ENCODE data around the gene ZNF275. TPM values are rescaled to one million over a fixed set of nuclear protein-coding genes. Genes with fewer than 3 reads are reported as not detected.

ZNF275 gene
- total and polyA plus RNA-seq, 2 of the 8 experiments (the other 6 are each of a cell fraction or from before 2014, with no cell fraction given), result 8.2 to 9.1 TPM

DNA sequence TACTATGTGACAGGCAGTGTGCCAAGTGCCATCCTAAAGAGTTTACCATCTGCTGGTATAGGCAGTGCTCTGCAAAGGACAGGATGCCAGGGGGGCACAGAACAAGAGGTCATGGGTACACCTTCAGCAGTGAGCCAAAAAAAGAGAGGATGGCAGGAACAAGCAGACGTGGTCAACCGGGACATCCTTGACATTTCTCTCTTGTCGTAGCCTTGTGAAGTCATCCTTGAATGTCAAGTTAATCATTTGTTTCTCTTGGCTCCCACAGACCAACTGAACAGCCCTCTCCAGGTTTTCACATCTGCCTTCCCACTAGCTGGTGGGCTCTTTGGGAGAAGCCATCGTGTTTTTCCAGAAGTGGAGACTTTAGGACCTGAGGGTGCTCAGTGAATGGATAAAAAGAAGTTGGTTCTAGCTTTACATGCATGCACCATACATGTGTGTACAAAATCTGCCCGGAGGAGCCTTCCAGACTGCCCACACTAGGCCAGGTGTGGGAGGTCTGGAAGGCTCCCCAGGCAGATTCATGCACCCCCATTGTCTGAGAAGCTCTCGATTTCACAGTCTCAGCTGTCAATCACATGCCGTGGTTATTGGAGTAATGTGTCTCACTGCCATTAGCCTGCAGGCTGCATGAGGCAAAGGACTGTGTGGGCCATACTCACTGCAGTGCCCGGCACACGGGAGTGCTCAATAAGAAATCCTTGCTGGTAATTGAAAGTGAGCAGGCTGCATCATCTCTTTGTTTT, 28.8 kb upstream of the ZNF275 start (continued):
- TF ChIP-seq, protein P1, sequence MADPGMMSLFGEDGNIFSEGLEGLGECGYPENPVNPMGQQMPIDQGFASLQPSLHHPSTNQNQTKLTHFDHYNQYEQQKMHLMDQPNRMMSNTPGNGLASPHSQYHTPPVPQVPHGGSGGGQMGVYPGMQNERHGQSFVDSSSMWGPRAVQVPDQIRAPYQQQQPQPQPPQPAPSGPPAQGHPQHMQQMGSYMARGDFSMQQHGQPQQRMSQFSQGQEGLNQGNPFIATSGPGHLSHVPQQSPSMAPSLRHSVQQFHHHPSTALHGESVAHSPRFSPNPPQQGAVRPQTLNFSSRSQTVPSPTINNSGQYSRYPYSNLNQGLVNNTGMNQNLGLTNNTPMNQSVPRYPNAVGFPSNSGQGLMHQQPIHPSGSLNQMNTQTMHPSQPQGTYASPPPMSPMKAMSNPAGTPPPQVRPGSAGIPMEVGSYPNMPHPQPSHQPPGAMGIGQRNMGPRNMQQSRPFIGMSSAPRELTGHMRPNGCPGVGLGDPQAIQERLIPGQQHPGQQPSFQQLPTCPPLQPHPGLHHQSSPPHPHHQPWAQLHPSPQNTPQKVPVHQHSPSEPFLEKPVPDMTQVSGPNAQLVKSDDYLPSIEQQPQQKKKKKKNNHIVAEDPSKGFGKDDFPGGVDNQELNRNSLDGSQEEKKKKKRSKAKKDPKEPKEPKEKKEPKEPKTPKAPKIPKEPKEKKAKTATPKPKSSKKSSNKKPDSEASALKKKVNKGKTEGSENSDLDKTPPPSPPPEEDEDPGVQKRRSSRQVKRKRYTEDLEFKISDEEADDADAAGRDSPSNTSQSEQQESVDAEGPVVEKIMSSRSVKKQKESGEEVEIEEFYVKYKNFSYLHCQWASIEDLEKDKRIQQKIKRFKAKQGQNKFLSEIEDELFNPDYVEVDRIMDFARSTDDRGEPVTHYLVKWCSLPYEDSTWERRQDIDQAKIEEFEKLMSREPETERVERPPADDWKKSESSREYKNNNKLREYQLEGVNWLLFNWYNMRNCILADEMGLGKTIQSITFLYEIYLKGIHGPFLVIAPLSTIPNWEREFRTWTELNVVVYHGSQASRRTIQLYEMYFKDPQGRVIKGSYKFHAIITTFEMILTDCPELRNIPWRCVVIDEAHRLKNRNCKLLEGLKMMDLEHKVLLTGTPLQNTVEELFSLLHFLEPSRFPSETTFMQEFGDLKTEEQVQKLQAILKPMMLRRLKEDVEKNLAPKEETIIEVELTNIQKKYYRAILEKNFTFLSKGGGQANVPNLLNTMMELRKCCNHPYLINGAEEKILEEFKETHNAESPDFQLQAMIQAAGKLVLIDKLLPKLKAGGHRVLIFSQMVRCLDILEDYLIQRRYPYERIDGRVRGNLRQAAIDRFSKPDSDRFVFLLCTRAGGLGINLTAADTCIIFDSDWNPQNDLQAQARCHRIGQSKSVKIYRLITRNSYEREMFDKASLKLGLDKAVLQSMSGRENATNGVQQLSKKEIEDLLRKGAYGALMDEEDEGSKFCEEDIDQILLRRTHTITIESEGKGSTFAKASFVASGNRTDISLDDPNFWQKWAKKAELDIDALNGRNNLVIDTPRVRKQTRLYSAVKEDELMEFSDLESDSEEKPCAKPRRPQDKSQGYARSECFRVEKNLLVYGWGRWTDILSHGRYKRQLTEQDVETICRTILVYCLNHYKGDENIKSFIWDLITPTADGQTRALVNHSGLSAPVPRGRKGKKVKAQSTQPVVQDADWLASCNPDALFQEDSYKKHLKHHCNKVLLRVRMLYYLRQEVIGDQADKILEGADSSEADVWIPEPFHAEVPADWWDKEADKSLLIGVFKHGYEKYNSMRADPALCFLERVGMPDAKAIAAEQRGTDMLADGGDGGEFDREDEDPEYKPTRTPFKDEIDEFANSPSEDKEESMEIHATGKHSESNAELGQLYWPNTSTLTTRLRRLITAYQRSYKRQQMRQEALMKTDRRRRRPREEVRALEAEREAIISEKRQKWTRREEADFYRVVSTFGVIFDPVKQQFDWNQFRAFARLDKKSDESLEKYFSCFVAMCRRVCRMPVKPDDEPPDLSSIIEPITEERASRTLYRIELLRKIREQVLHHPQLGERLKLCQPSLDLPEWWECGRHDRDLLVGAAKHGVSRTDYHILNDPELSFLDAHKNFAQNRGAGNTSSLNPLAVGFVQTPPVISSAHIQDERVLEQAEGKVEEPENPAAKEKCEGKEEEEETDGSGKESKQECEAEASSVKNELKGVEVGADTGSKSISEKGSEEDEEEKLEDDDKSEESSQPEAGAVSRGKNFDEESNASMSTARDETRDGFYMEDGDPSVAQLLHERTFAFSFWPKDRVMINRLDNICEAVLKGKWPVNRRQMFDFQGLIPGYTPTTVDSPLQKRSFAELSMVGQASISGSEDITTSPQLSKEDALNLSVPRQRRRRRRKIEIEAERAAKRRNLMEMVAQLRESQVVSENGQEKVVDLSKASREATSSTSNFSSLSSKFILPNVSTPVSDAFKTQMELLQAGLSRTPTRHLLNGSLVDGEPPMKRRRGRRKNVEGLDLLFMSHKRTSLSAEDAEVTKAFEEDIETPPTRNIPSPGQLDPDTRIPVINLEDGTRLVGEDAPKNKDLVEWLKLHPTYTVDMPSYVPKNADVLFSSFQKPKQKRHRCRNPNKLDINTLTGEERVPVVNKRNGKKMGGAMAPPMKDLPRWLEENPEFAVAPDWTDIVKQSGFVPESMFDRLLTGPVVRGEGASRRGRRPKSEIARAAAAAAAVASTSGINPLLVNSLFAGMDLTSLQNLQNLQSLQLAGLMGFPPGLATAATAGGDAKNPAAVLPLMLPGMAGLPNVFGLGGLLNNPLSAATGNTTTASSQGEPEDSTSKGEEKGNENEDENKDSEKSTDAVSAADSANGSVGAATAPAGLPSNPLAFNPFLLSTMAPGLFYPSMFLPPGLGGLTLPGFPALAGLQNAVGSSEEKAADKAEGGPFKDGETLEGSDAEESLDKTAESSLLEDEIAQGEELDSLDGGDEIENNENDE (IDR thresholded peaks at IDR 0.05; ENCODE audit: insufficient replicate concordance, low read length), result no peak
- TF ChIP-seq SIX5 (IDR thresholded peaks at IDR 0.05; ENCODE audit: low read depth, low read length) (no peak), SP1 (IDR thresholded peaks at IDR 0.05; ENCODE audit: low read depth, low read length) (no peak), CEBPB (IDR thresholded peaks at IDR 0.05; ENCODE audit: low read depth, low read length) (no peak), TAF1 (IDR thresholded peaks at IDR 0.05; ENCODE audit: low read depth, low read length) (no peak), ZNF274 (IDR thresholded peaks at IDR 0.05; ENCODE audit: borderline replicate concordance, extremely low read depth, low read length) (no peak)

All from H1 (cell line).